Activated CD4-positive, alpha-beta memory T cell treated with anti-CD3 and anti-CD28 coated beads for 36 hours (primary cell): ENCODE measurements around the gene ZMYND19. TPM values are rescaled to one million over a fixed set of nuclear protein-coding genes. Genes with fewer than 3 reads are reported as not detected.
"Not testable (repeated sequence)": the region's sequence is repeated elsewhere in the genome, so short reads cannot be mapped to it uniquely, and the experiment has no call there.

Source experiments
- CTCF ChIA-PET: fragments of 350-600 bp; sonication (Branson Sonifier 250); formaldehyde crosslinking; loops from one replicate; lab custom pipeline; 2021; ENCODE audit warnings: antibody characterized with exemption, inconsistent platforms; lab: Charles Lee
- POLR2A ChIA-PET: fragments of 350-600 bp; sonication (Branson Sonifier 250); formaldehyde crosslinking; loops from one replicate; lab custom pipeline; 2021; ENCODE audit warnings: antibody characterized with exemption; lab: Charles Lee
- DNase-seq: peaks from one replicate; pipeline ENCODE4 v3.0.0-alpha.2; 2020
- H3K27ac Mint-ChIP-seq: one replicate; pipeline ENCODE4 v1.8.0; 2021; ENCODE audit warnings: mixed read lengths
- H3K27me3 Mint-ChIP-seq: one replicate; pipeline ENCODE4 v1.8.0; 2021; ENCODE audit warnings: mixed read lengths
- H3K36me3 Mint-ChIP-seq: one replicate; pipeline ENCODE4 v1.8.0; 2021; ENCODE audit warnings: mixed read lengths
- H3K4me1 Mint-ChIP-seq: one replicate; pipeline ENCODE4 v1.8.0; 2021; ENCODE audit warnings: low read depth, mixed read lengths
- H3K4me3 Mint-ChIP-seq: one replicate; pipeline ENCODE4 v1.8.0; 2021; ENCODE audit warnings: mild to moderate bottlenecking, mixed read lengths
- H3K9me3 Mint-ChIP-seq: one replicate; pipeline ENCODE4 v1.8.0; 2021; ENCODE audit warnings: mixed read lengths
- intact Hi-C: fragments of 100-400 bp; cut with micrococcal nuclease; formaldehyde crosslinking; loops from one replicate; pipeline ENCODE4 v1.15.1; 2023
- total RNA-seq, 2 experiments: library from RNA; stranded (reverse); gene quantifications; one replicate each; pipeline ENCODE4 v1.2.3, GENCODE V29; 2021

Gene ZMYND19
- total RNA-seq, 2 experiments from 2014 or later, result 39.7 to 42.6 TPM

GRCh38 chr9:137622211-137622610 is 31.9 kb upstream of the ZMYND19 start:
- H3K36me3 Mint-ChIP-seq, H3K9me3 Mint-ChIP-seq, H3K27me3 Mint-ChIP-seq, POLR2A ChIA-PET, H3K4me3 Mint-ChIP-seq, CTCF ChIA-PET, DNase-seq, intact Hi-C loops: not testable (repeated sequence)
- Mint-ChIP-seq H3K4me1 (peaks cover 50% of the 10 kb centered on the region), H3K27ac (peak overlapping the region; percentile 33)

GRCh38 chr9:137621131-137621757 is 30.9 kb upstream of the ZMYND19 start:
- Mint-ChIP-seq H3K4me1 (peaks cover 52% of the 10 kb centered on the region), H3K9me3 (no peaks in the 10 kb centered on the region), H3K27me3 (no peaks in the 10 kb centered on the region), H3K36me3 (peaks cover 8% of the 10 kb centered on the region), H3K4me3 (peak overlapping the region; percentile 14), H3K27ac (peak overlapping the region; percentile 4)
- ChIA-PET CTCF (no interaction called here), POLR2A (no interaction called here)
- DNase-seq, result peak; percentile 24
- intact Hi-C loops, result loop anchor here (2.0 kb wide), 1 partner anchor 18 kb away; no protein-coding TSS in a partner anchor

GRCh38 chr9:137620581-137620980 is 30.3 kb upstream of the ZMYND19 start:
- Mint-ChIP-seq H3K9me3 (no peaks in the 10 kb centered on the region), H3K36me3 (peaks cover 8% of the 10 kb centered on the region), H3K27me3 (no peaks in the 10 kb centered on the region), H3K27ac (no peak overlapping the region), H3K4me3 (peak overlapping the region; percentile 4), H3K4me1 (peaks cover 51% of the 10 kb centered on the region)
- ChIA-PET CTCF (no interaction called here), POLR2A (interaction anchor here (0.7 to 1.2 kb wide), 2 partner anchors 8 to 9 kb away, joined by 3 to 4 read pairs; no protein-coding TSS in a partner anchor)
- DNase-seq, result no peak
- intact Hi-C loops, result loop anchor here (2.0 kb wide), 1 partner anchor 18 kb away; no protein-coding TSS in a partner anchor

DNA sequence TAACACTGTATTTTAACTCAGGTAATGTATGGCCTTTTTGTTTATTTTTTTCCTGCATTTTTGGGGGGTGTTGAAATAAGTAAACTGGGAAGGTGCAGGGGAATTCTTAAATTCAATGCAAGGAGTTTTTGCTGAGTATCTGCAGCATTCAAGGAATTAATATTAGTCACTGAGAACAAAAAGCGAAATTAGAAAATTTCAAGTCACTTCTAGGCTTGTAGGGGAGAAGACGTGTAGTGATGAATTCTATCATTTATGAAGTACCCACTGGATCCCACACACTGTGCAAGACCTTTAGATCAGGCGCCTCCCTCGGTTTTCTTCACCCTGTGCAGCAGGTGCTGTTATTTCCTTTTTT is 29.7 kb upstream of the ZMYND19 start:
- Mint-ChIP-seq H3K9me3 (no peaks in the 10 kb centered on the region), H3K27ac (peak overlapping the region; percentile 86), H3K4me1 (peaks cover 45% of the 10 kb centered on the region), H3K27me3 (no peaks in the 10 kb centered on the region), H3K36me3 (peaks cover 8% of the 10 kb centered on the region), H3K4me3 (peak overlapping the region; percentile 78)
- intact Hi-C loops, result loop anchor here (2.0 kb wide), 1 partner anchor 19 kb away; no protein-coding TSS in a partner anchor
- ChIA-PET POLR2A (interaction anchor here (0.7 to 1.2 kb wide), 2 partner anchors 9 to 10 kb away, joined by 3 to 4 read pairs; no protein-coding TSS in a partner anchor), CTCF (interaction anchor here (0.7 to 1.3 kb wide), 4 partner anchors 9 to 68 kb away, joined by 3 read pairs; partner anchors contain the start of gene MRPL41)
- DNase-seq, result no peak

DNA sequence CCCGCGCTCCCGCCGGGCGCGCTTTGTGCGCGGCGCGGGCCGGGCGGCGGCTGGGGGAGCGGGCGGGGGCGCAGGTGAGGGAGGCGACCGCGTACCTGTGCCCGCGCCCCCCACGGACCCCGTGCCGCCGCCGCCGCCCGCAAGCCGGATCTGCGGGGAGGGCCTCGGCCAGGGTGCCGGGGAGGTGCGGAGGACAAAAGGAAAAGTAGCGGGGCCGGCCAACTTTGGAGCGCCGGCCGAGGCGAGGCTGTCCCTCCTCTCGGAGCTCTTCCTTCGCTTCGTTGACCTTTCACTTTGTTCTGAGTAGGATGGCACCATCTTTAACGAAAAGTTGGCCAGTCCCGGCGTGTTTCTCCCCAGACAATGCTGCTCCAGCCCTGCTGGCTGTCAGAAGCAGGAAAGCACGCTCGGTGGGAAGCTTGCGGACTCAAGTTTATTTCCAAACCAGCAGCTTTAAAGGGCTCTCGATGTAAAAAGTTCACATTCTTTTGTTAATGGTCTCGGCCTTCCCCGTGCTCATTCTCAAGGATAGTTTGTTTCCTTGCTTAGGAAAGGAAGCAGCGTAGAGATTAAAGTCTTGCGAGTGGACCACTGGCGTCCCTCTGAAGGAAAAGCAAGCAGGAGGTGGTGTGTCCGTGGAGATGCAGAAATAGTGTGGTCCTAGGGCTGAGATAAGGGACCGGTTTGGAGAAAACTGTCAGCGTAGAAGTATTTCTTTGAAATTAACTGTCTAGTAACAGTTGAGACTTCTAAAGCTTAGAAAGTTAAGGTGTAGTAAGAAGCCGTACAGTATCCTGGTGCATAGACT is 29.1 kb upstream of the ZMYND19 start:
- peak; percentile 50 for DNase-seq
- peak overlapping the region; percentile 78 for H3K4me3 Mint-ChIP-seq
- ChIA-PET POLR2A (interaction anchor here (0.7 to 1.2 kb wide), 6 partner anchors 9 to 28 kb away, joined by 3 to 5 read pairs (median 4); no protein-coding TSS in a partner anchor), CTCF (interaction anchor here (0.7 to 1.6 kb wide), 6 partner anchors 9 to 85 kb away, joined by 3 to 4 read pairs (median 3); partner anchors contain the start of gene MRPL41)
- peaks cover 44% of the 10 kb centered on the region for H3K4me1 Mint-ChIP-seq
- peaks cover 11% of the 10 kb centered on the region for H3K36me3 Mint-ChIP-seq
- no peaks in the 10 kb centered on the region for H3K27me3 Mint-ChIP-seq
- H3K9me3 Mint-ChIP-seq, result no peaks in the 10 kb centered on the region
- peak overlapping the region; percentile 86 for H3K27ac Mint-ChIP-seq
- intact Hi-C loops, result loop anchor here (1.0 to 2.0 kb wide), 2 partner anchors 9 to 19 kb away; no protein-coding TSS in a partner anchor

GRCh38 chr9:137618105-137619067 is 28.1 kb upstream of the ZMYND19 start, which contains the start of gene EHMT1:
TSS of gene EHMT1 (plus strand) at chr9:137619005. CDS start at chr9:137619029, 24 bp downstream.
- H3K4me1 Mint-ChIP-seq, result peaks cover 41% of the 10 kb centered on the region
- peak within 1 kb of the TSS; percentile 87 for H3K27ac Mint-ChIP-seq
- ChIA-PET POLR2A (interaction anchor here (0.7 to 1.0 kb wide), 4 partner anchors 8 to 27 kb away, joined by 3 to 5 read pairs (median 4); no protein-coding TSS in a partner anchor), CTCF (interaction anchor here (1.0 to 1.6 kb wide), 2 partner anchors 37 to 84 kb away, joined by 3 to 4 read pairs; no protein-coding TSS in a partner anchor)
- peaks cover 9% of the 10 kb centered on the region for H3K36me3 Mint-ChIP-seq
- no peaks in the 10 kb centered on the region for H3K27me3 Mint-ChIP-seq
- H3K4me3 Mint-ChIP-seq, result peak within 1 kb of the TSS; percentile 85
- DNase-seq, result peak; percentile 93
- H3K9me3 Mint-ChIP-seq, result no peaks in the 10 kb centered on the region
- intact Hi-C loops, result loop anchor here (1.0 kb wide), 3 partner anchors 10 to 28 kb away; partner anchors contain the start of genes ARRDC1 and ZMYND19

GRCh38 chr9:137615387-137615871 is 25.1 kb upstream of the ZMYND19 start:
- H3K9me3 Mint-ChIP-seq, result no peaks in the 10 kb centered on the region
- no peak overlapping the region for H3K27ac Mint-ChIP-seq
- ChIA-PET CTCF (no interaction called here), POLR2A (no interaction called here)
- peaks cover 36% of the 10 kb centered on the region for H3K4me1 Mint-ChIP-seq
- no peak for DNase-seq
- no peaks in the 10 kb centered on the region for H3K27me3 Mint-ChIP-seq
- intact Hi-C loops, result no loop called here
- H3K36me3 Mint-ChIP-seq, result peaks cover 6% of the 10 kb centered on the region
- no peak overlapping the region for H3K4me3 Mint-ChIP-seq

DNA sequence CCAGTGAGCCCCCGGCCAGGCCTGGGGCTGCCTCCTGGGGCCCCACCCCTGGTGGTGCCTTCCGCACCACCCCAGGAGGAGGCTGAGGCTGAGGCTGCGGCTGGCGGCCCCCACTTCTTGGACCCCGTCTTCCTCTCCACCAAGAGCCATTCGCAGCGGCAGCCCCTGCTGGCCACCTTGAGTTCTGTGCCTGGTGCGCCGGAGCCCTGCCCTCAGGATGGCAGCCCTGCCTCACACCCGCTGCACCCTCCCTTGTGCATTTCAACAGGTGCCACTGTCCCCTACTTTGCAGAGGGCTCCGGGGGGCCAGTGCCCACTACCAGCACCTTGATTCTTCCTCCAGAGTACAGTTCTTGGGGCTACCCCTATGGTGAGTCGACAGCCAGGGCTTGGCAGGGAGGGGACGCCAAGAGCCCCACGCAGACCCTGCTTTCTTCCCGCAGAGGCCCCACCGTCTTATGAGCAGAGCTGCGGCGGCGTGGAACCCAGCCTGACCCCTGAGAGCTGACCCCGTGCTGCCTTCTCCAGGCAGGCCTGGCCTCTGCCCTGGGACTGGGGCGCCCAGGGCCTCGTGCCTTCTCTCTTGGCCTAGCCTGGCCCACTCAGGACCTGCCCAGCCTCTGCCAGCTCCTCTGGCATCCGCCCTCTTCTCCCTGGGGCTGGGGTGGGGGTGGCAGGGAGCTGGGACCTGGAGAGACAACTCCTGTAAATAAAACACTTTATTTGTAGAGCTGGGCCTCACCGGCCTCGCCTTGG is 24.5 kb upstream of the ZMYND19 start:
- no peak overlapping the region for H3K27ac Mint-ChIP-seq
- CTCF ChIA-PET, result no interaction called here
- intact Hi-C loops, result no loop called here
- H3K4me1 Mint-ChIP-seq, result peaks cover 31% of the 10 kb centered on the region
- no peaks in the 10 kb centered on the region for H3K27me3 Mint-ChIP-seq
- no peaks in the 10 kb centered on the region for H3K9me3 Mint-ChIP-seq
- DNase-seq, result no peak
- peaks cover 6% of the 10 kb centered on the region for H3K36me3 Mint-ChIP-seq
- POLR2A ChIA-PET, result no interaction called here
- H3K4me3 Mint-ChIP-seq, result no peak overlapping the region

GRCh38 chr9:137613738-137614523 is 23.6 kb upstream of the ZMYND19 start:
- ChIA-PET POLR2A (no interaction called here), CTCF (no interaction called here)
- Mint-ChIP-seq H3K4me3 (no peak overlapping the region), H3K9me3 (no peaks in the 10 kb centered on the region), H3K4me1 (peaks cover 29% of the 10 kb centered on the region), H3K27ac (no peak overlapping the region), H3K27me3 (no peaks in the 10 kb centered on the region), H3K36me3 (peaks cover 6% of the 10 kb centered on the region)
- intact Hi-C loops, result no loop called here
- DNase-seq, result no peak

GRCh38 chr9:137613259-137613658 is 22.9 kb upstream of the ZMYND19 start:
- H3K4me3 Mint-ChIP-seq, result no peak overlapping the region
- DNase-seq, result no peak
- no peaks in the 10 kb centered on the region for H3K27me3 Mint-ChIP-seq
- intact Hi-C loops, result no loop called here
- H3K27ac Mint-ChIP-seq, result no peak overlapping the region
- no peaks in the 10 kb centered on the region for H3K9me3 Mint-ChIP-seq
- peaks cover 32% of the 10 kb centered on the region for H3K4me1 Mint-ChIP-seq
- ChIA-PET POLR2A (no interaction called here), CTCF (no interaction called here)
- peaks cover 6% of the 10 kb centered on the region for H3K36me3 Mint-ChIP-seq
